Stimulated activated naive CD4-positive, alpha-beta T cell (primary cell): ENCODE data around the gene ANKRD13B.

ENCODE experiments used
- DNase-seq, 6 experiments: peaks; one replicate each; lab custom pipeline; 2025; lab: John Stamatoyannopoulos, UW

The ANKRD13B gene

DNA sequence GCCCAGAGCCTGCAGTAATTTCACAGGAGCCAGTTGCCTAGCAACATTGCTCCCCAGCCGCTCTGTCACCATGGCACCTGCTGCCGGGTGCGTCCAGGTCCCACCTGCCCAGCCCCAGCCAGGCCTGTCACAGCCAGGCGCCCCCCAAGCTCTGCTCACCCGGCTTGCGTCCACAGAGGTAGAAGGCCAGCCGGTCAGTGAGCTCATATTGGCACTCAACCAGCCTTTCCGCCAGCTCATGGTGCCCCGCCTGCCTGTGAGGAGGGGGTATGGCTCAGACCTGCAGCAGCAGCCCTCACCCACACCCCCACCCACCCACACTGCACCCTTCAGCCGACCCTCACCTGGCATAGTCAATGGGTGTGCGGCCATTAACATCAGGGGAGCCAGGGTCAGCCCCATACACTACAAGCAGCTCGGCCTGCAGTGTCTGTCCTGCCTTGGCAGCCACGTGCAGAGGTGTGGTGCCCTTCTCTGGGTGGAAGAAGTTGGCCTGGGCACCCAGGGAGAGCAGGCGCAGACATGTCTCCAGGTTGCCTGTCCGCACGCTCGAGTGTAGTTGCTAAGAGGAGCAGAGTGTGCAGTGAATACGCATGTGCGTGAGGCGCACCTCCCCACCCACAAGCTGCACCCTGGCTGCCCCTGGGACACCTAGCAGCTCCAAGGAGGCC is 11.2 kb upstream of the ANKRD13B start:
- DNase-seq: no peak

DNA sequence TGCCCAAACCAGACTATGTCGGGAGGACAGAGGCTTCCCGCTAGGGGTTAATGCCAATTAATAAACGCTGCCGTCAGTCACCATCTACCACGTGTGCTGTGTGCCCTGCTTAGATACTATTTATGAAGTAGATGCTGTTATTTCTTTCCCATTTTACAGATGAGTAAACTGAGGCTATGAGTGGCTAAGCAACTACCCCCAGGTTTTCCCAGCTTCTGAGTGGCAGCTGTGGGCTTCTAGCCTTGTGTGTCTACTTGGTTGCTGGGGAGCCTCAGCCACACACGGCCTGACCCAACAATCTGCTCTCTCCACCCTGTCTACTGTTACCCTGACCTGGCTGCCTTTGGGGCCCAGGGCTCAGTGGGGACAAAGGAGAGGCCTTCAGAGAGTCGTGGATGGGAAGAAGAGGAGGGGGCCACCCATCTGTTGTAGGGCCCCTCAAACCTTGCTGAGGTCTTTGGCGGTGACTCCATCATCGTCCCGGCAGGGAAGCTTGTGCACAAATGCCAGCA is 10.6 kb upstream of the ANKRD13B start:
- no peak for DNase-seq

DNA sequence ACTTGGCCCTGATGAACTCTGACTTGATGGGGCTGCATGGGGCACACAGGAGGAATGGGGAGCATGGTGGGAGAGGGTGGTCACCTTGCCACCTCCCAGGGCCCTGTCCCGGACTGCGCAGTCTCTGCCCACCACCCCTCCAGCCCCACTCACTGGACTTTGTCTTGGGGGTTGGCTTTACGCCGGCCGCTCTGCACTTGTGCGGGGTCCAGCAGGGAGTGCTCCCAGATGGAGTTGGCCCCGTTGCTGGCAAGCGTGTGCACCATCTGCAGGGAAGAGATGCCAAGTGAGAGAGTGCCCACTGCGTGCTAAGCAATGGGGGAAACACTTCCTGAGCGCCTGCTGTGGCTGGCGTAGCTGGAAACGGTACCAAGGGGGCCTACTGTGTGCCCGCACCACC is 10.2 kb upstream of the ANKRD13B start:
- DNase-seq: no peak

GRCh38 chr17:29583324-29584248 is 9.3 kb upstream of the ANKRD13B start:
- no peak for DNase-seq

- no peak for DNase-seq
Measured at GRCh38 chr17:29584452-29585079, 8.4 kb upstream of the ANKRD13B start.

DNA sequence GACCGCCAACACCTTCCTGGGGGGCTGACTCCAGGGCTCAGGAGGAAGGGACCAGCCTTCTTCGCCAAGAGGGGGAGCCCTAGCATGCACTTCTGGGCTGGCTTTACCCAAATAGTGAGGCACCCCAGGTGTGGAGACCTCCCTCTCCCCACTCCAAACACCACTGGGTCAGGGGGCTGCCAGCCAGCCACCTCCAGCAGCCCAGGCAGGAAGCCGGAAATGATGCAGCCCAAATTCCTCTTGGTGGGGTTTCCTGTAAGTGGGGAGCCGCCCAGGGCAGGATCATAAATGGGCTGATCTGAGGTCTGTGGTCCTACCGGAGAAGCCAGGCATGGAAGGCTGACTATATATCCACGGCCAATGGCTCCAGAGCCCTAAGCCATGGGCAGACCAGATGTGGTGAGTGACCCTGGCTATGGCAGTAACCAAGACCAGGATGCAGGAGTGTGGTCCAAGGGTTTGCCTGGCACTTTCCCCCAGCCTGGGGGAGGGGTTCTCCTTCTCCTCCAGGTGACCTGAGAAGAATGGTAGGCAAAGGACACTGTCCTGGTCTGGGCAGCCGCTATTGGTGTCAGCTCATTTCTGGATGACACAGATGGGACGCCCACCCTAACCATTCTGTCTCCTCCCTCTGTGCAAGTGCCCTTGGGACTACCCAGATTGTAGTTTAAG is 7.7 kb upstream of the ANKRD13B start:
- DNase-seq: peak in 4 of 6 experiments; percentile 11 to 14 (median 12)

DNA sequence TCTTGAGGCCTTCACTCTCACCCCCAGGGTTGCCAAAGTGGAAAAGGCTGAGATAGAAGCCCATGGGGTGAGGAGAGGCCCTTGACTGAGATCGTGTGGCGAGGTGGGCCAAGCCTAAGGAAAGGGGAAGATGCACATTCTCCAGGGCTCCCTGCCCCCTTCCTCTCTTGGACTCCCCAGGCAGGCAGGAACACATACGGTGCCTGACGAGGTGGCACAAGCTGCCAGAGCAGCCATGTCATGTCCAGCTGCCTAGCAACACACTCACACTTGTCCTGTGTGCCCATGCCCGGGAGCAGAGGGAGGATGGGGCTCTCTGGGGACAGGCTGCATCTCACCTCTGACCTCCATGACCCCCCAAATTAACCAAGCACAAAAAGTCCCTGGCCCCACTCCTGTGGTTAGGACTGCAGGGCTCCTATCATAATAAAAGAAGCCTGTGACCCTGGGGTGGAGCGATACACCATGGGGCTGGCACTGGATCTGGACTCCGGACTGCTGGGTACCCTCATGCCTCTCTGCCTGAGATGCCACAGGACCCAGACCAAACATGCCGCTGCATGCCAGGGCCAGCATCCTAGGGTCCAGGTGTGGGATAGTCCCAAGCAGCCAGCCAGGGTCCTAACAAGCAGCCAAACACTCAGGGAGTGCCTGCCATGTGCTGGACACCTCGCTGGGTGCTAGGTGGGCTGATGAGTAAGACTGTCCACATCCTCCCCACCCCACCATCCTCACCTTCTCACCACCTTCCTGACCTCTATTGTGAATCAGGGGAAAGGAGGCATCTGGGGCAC is 6.1 kb upstream of the ANKRD13B start:
- DNase-seq: no peak

DNA sequence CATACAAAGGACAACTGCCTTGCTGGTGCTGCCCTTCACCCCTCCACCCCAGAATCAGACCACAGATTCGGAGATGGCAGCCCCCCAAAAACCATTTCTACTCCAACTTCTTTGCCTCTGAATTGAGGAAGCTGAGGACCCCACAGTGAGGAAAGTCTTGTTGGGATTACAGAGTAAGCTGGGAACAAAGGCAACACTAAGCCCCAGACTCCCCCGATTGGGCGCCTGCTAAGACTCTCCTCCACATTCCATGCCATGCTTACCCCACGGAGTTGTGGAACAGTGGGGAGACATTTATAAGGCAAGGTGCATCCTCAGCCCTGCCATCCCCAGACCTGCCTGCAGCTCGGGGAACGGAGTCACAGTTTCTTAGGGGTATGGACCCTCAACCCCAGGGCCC is 5.3 kb upstream of the ANKRD13B start:
- no peak for DNase-seq

- no peak for DNase-seq
Measured at GRCh38 chr17:29588017-29588561, 4.8 kb upstream of the ANKRD13B start.

DNA sequence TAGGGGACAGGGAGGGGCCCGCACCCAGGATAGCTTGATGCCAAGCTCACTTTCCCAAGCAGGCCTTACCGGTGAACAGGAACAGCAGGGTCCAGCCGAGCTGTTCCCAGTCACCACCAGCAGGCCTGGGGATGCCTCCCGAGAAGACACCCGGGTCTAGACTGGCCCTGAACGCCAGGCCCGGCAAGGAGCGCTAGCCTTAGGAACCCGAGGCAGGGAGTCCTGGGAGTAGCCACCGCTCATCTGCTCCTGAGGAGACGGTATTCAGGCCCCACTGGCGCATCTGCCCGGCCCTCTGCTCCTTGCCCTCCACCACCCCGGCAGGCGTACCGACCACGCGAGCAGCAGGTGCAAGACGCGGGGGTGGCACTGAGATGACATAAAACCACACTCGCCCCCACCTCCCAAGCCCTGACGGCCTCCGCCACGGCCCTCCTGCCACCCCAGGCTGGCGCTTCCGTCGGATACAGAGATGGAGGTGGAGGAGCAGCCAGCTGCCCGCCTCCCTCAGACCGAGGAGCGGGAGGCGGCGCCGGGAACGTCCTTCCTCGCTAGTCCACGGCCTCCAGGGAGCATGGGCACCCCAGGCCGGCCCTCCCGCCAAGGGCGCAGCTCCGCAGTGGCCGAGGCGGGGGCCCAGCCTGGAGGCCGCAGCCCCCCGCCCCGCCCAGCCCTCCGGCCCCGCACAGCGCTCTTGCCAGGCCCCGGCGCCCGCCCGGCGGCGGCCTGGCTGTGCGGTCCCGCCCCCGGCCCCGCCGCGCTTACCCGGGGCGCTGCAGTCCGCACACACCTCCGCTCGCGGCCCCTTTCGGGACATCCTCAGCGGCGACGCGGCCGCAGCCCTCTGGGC is 4.1 kb upstream of the ANKRD13B start:
- peak in 4 of 6 experiments; percentile 23 to 33 (median 26) for DNase-seq

- peak; percentile 66 to 83 (median 72) for DNase-seq
Measured at GRCh38 chr17:29589524-29590410, 3.2 kb upstream of the ANKRD13B start, which contains the start of gene GIT1. Gene GIT1 (minus strand): TSS chr17:29589648. CDS start chr17:29589378, 270 bp downstream.

- DNase-seq: peak in 4 of 6 experiments; percentile 12 to 45 (median 34)
Measured at GRCh38 chr17:29590411-29591145, 2.4 kb upstream of the ANKRD13B start.

DNA sequence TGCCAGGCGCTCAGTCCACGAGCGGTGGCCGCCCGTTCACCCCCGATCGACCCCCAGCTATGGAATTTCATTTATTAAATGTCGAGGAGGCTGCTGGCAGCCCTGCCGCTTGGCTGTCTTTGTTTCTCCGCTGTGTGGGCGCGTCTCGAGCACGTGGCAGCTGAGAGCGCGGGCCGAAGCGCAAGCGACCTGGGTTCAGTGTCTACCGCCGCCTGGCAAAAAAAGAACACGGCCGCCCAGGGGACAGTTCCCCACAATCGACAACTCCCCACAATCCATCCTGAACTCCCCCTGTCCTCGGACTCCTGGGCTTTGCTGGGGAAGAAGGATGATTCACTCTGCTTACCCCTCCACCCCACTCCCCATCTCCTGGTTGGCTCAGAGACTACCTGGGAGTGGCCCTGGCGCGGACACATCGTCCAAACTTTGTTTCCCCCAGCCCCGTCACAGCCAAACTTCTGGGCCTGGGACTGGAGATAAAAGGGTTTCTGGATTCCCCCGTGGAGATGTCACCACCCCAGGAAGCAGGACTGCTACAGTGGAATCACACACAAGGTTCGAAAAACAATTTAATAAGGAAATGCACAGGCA is 1.7 kb upstream of the ANKRD13B start:
- DNase-seq: peak in 2 of 6 experiments; percentile 33 to 45

GRCh38 chr17:29591737-29592608 is 959 bp upstream of the ANKRD13B start:
- DNase-seq: peak; percentile 38 to 72 (median 60)

DNA sequence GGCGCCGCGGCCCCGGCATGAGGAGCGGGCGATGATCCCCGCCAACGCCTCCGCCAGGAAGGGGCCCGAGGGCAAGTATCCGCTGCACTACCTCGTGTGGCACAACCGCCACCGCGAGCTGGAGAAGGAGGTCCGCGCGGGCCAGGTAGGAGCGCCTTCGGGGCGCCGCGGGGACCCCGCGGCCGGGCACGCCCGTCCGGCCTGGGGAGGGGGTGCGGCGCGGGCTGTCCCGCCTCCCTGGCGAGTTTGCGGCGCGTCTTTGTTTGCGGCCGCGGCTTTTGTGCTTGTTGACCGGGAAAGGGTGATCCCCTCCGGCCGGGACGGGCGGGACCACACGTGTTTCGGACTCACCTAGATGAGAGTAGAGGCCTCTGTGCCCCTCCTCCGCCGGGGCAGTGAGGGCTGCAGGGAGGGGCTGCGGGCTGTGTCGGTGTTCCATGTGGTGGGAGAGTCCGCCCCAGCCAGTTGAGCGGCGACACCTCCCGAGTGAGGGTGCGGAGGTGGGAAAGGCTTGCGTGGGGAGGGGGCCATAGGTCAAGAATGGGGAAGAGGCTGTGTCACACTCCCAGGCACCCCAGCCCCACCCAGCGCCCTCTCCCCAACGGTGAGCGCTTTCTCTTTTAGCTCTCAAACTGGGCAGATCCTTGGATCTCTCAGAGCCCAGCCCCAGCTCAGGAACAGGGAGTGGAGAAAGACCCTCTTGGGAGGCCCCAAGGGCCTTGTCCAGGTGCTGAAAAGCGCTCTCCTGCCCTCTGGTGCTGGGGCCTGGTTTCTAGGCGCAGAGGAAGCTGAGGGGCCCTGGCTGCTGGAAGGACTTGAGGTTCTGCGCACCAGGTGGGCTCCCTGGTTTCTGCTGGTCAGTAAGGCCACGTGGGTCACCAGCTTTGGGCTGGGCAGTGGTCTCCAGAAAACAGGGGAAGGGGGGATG is 923 bp downstream of the ANKRD13B start:
- DNase-seq: peak in 2 of 6 experiments; percentile 11 to 24
